GM12875 (cell line): ENCODE results near the gene PRRT1B.

Source experiments
- H3K4me3 ChIP-seq: one replicate; pipeline ENCODE4 v1.5.1; 2011; ENCODE audit warnings: low read depth, low read length, control low read depth
- CTCF ChIP-seq: IDR thresholded peaks from 2 replicates; pipeline ENCODE4 v1.5.1; 2011; ENCODE audit warnings: low read depth, mild to moderate bottlenecking, control low read depth, inconsistent platforms, low read length, moderate library complexity, borderline replicate concordance; ENCODE audit not compliant: insufficient read depth

PRRT1B gene

GRCh38 chr9:131545003-131545785 is at the start of gene PRRT1B:
Gene PRRT1B (plus strand): TSS chr9:131545523. CDS start chr9:131545616, 93 bp downstream.
- TF ChIP-seq CTCF: no peak
- H3K4me3 ChIP-seq: no peak within 1 kb of the TSS

- TF ChIP-seq CTCF: no peak
- H3K4me3 ChIP-seq: no peak overlapping the region
Measured at GRCh38 chr9:131495785-131496184, 49.5 kb upstream of the PRRT1B start.

GRCh38 chr9:131496844-131497405 is 48.4 kb upstream of the PRRT1B start:
- no peak overlapping the region for H3K4me3 ChIP-seq
- no peak for TF ChIP-seq CTCF

- no peak overlapping the region for H3K4me3 ChIP-seq
- TF ChIP-seq CTCF: no peak
Measured at GRCh38 chr9:131499254-131499767, 46.0 kb upstream of the PRRT1B start.

GRCh38 chr9:131500377-131500776 is 44.9 kb upstream of the PRRT1B start:
- no peak overlapping the region for H3K4me3 ChIP-seq
- TF ChIP-seq CTCF: no peak

- no peak overlapping the region for H3K4me3 ChIP-seq
- no peak for TF ChIP-seq CTCF
Measured at GRCh38 chr9:131500939-131501541, 44.3 kb upstream of the PRRT1B start.
